CD14-positive monocyte (primary cell): Measurements from ENCODE around the gene CAPN11. TPM values are rescaled to one million over a fixed set of nuclear protein-coding genes. Genes with fewer than 3 reads are reported as not detected.

Experiments
- DNase-seq, 3 donors: peaks; one replicate each; pipeline ENCODE4 v3.0.0-alpha.2; 2011 to 2022
- H2AFZ ChIP-seq: 2 replicates; pipeline ENCODE4 v1.6.0; 2012; ENCODE audit warnings: mild to moderate bottlenecking, low read depth, low read length, inconsistent platforms; ENCODE audit not compliant: insufficient read depth, poor library complexity, severe bottlenecking
- H3K27ac ChIP-seq, 2 donors: 1 replicate in 1 of 2; 2 replicates in 1 of 2; pipeline ENCODE4 v1.5.1; 2012 to 2013; ENCODE audit warnings: low read length in 2 of 2, control low read depth in 1 of 2, inconsistent platforms in 1 of 2, low read depth in 1 of 2, mild to moderate bottlenecking in 1 of 2
- H3K27me3 ChIP-seq, 2 donors: one replicate each; pipeline versions ENCODE4 v1.6.0 to v1.6.1; 2011 to 2013; ENCODE audit warnings: low read length in 2 of 2; ENCODE audit not compliant: control insufficient read depth in 2 of 2, insufficient read depth in 2 of 2
- H3K36me3 ChIP-seq, 2 donors: replicated peaks in 1 of 2; 1 replicate in 1 of 2; 2 replicates in 1 of 2; pipeline versions ENCODE4 v1.5.1 to v1.6.1; 2012 to 2013; ENCODE audit warnings: low read length in 2 of 2, control low read depth in 1 of 2, inconsistent platforms in 1 of 2, mild to moderate bottlenecking in 1 of 2; ENCODE audit not compliant: insufficient read depth in 2 of 2, control insufficient read depth in 1 of 2
- H3K4me1 ChIP-seq, 2 donors: 1 replicate in 1 of 2; 2 replicates in 1 of 2; pipeline versions ENCODE4 v1.5.1 to v1.6.1; 2012 to 2013; ENCODE audit warnings: low read length in 2 of 2, control low read depth in 1 of 2, inconsistent platforms in 1 of 2, mild to moderate bottlenecking in 1 of 2, moderate library complexity in 1 of 2; ENCODE audit not compliant: insufficient read depth in 2 of 2, control insufficient read depth in 1 of 2
- H3K4me2 ChIP-seq: replicated peaks from 2 replicates; pipeline ENCODE3; 2012; ENCODE audit warnings: low read length, moderate library complexity, mild to moderate bottlenecking; ENCODE audit not compliant: poor library complexity, severe bottlenecking; ENCODE audit errors: extremely low read depth
- H3K4me3 ChIP-seq, 3 experiments: fragments of 200-600 bp in 1 of 3; sonication (generic) in 1 of 3; replicated peaks in 1 of 3; 1 replicate in 2 of 3; 2 replicates in 1 of 3; pipeline ENCODE4 v1.5.1; 2011 to 2013; ENCODE audit warnings: low read length in 3 of 3, mild to moderate bottlenecking in 3 of 3, control low read depth in 2 of 3, low read depth in 2 of 3, inconsistent platforms in 1 of 3, moderate library complexity in 1 of 3
- H3K79me2 ChIP-seq: 2 replicates; pipeline ENCODE4 v1.6.0; 2012; ENCODE audit warnings: mild to moderate bottlenecking, control low read depth, inconsistent platforms, low read length, moderate library complexity; ENCODE audit not compliant: insufficient read depth
- H3K9ac ChIP-seq: 2 replicates; pipeline ENCODE4 v1.6.0; 2017; ENCODE audit warnings: low read length, mild to moderate bottlenecking; ENCODE audit not compliant: insufficient read depth, poor library complexity, severe bottlenecking
- H3K9me3 ChIP-seq, 2 donors: replicated peaks in 1 of 2; 1 replicate in 1 of 2; 2 replicates in 1 of 2; pipeline versions ENCODE4 v1.5.1 to v1.6.1; 2012 to 2013; ENCODE audit warnings: low read length in 2 of 2, control low read depth in 1 of 2; ENCODE audit not compliant: control insufficient read depth in 1 of 2, insufficient read depth in 1 of 2
- H4K20me1 ChIP-seq: 2 replicates; pipeline ENCODE4 v1.6.0; 2012; ENCODE audit warnings: mild to moderate bottlenecking, low read length, control low read depth, moderate library complexity; ENCODE audit not compliant: insufficient read depth
- H3K27ac Mint-ChIP-seq, 7 donors: one replicate each; pipeline ENCODE4 v1.8.0; 2020; ENCODE audit warnings: mild to moderate bottlenecking in 7 of 7, mixed read lengths in 7 of 7, moderate library complexity in 6 of 7, inconsistent platforms in 2 of 7
- H3K27me3 Mint-ChIP-seq, 3 donors: one replicate each; pipeline ENCODE4 v1.8.0; 2021 to 2022; ENCODE audit warnings: low read depth in 3 of 3, mild to moderate bottlenecking in 3 of 3, mixed read lengths in 3 of 3, moderate library complexity in 3 of 3, inconsistent platforms in 1 of 3
- H3K36me3 Mint-ChIP-seq, 2 donors: one replicate each; pipeline ENCODE4 v1.8.0; 2020; ENCODE audit warnings: mixed read lengths in 2 of 2, inconsistent platforms in 1 of 2, mild to moderate bottlenecking in 1 of 2
- H3K4me1 Mint-ChIP-seq: one replicate; pipeline ENCODE4 v1.8.0; 2020; ENCODE audit warnings: mild to moderate bottlenecking, mixed read lengths
- H3K4me3 Mint-ChIP-seq, 2 donors: one replicate each; pipeline ENCODE4 v1.8.0; 2020; ENCODE audit warnings: mild to moderate bottlenecking in 2 of 2, mixed read lengths in 2 of 2, moderate library complexity in 1 of 2
- H3K9me3 Mint-ChIP-seq, 7 donors: one replicate each; pipeline ENCODE4 v1.8.0; 2020 to 2022; ENCODE audit warnings: mixed read lengths in 7 of 7, mild to moderate bottlenecking in 6 of 7, moderate library complexity in 6 of 7, inconsistent platforms in 2 of 7
- CTCF ChIP-seq: fragments of 200-600 bp; IDR thresholded peaks from one replicate; pipeline ENCODE4 v1.8.0; 2022; ENCODE audit warnings: antibody characterized with exemption, mild to moderate bottlenecking
- WGBS: methylation state at CpG from one replicate; pipeline ENCODE4 v1.1.5; 2013; ENCODE audit warnings: missing lambda C conversion rate; ENCODE audit not compliant: insufficient coverage; 5-methylcytosine and 5-hydroxymethylcytosine counted together
- intact Hi-C, 2 donors: fragments of 100-400 bp; cut with micrococcal nuclease; formaldehyde crosslinking; loops; one replicate each; pipeline versions ENCODE4 v1.15.0 to v1.15.1; 2023
- polyA plus RNA-seq, 3 donors: library from polyadenylated mRNA; depleted of rRNA in 1 of 3; unstranded in 2 of 3; stranded (reverse) in 1 of 3; fragments of 300-500 nt in 2 of 3; fragments of >200 nt in 1 of 3; fragmentation: Illumina TruSeq in 2 of 3; gene quantifications; 1 replicate in 2 of 3; 2 replicates in 1 of 3; pipeline ENCODE4 v1.2.3, GENCODE V29; 2012 to 2021

The CAPN11 gene
- polyA plus RNA-seq, 3 donors = 0.11 TPM; not detected in 2

- Histone ChIP-seq H3K9ac (no peak overlapping the region), H3K4me3 (peak overlapping the region; percentile 5 to 78 (median 52)), H3K36me3 (no peaks in the 10 kb centered on the region), H3K27ac (no peak overlapping the region), H2AFZ (peak overlapping the region; percentile 78), H3K9me3 (no peaks in the 10 kb centered on the region), H3K4me2 (peak overlapping the region; percentile 91), H3K79me2 (peaks cover 12% of the 10 kb centered on the region), H4K20me1 (peaks cover 11% of the 10 kb centered on the region), H3K27me3 (peaks cover 0 to 7% of the 10 kb centered on the region in 2 donors), H3K4me1 (peaks cover 74 to 79% of the 10 kb centered on the region in 2 donors)
- no peak for TF ChIP-seq CTCF
- H3K4me1 Mint-ChIP-seq = peaks cover 72% of the 10 kb centered on the region
- peaks cover 0 to 4% of the 10 kb centered on the region in 2 donors for H3K36me3 Mint-ChIP-seq
- H3K27ac Mint-ChIP-seq = peak overlapping the region in 5 of 7 donors; percentile 18 to 88 (median 56)
- H3K27me3 Mint-ChIP-seq = peaks cover 5 to 17% (median 8%) of the 10 kb centered on the region in 3 donors
- peaks cover 0 to 2% (median 0%) of the 10 kb centered on the region in 7 donors for H3K9me3 Mint-ChIP-seq
- DNase-seq = no peak
- 100% methylated on average over 4 of the region's 28 CpGs for WGBS
- intact Hi-C loops = loop anchor here (2.0 to 5.0 kb wide), 3 partner anchors 17 to 93 kb away; partner anchors contain the start of genes SLC35B2 (in 2 of the 2), MRPL14 (in 1 of the 2) and TMEM63B (in 1 of the 2)
- peak overlapping the region; percentile 80 to 86 for H3K4me3 Mint-ChIP-seq
These were observed 61.5 kb downstream of the CAPN11 start for GRCh38 chr6:44219815-44220784.

GRCh38 chr6:44220913-44221290, 62.3 kb downstream of the CAPN11 start:
- WGBS = 90% methylated on average over 2 of the region's 4 CpGs
- H3K4me1 Mint-ChIP-seq = peaks cover 78% of the 10 kb centered on the region
- H3K27me3 Mint-ChIP-seq = peaks cover 5 to 17% (median 8%) of the 10 kb centered on the region in 3 donors
- H3K36me3 ChIP-seq = no peaks in the 10 kb centered on the region
- H2AFZ ChIP-seq = no peak overlapping the region
- H3K9me3 ChIP-seq = no peaks in the 10 kb centered on the region
- H3K79me2 ChIP-seq = peaks cover 15% of the 10 kb centered on the region
- H3K27ac Mint-ChIP-seq = peak overlapping the region in 4 of 7 donors; percentile 5 to 94 (median 71)
- peaks cover 11% of the 10 kb centered on the region for H4K20me1 ChIP-seq
- no peak overlapping the region for H3K9ac ChIP-seq
- peak overlapping the region; percentile 1 to 57 for H3K4me3 Mint-ChIP-seq
- intact Hi-C loops = loop anchor here (2.0 to 5.0 kb wide), 3 partner anchors 16 to 94 kb away; partner anchors contain the start of genes SLC35B2 (in 2 of the 2), MRPL14 (in 1 of the 2) and TMEM63B (in 1 of the 2)
- peaks cover 0 to 6% of the 10 kb centered on the region in 2 donors for H3K36me3 Mint-ChIP-seq
- H3K4me3 ChIP-seq = no peak overlapping the region
- no peak for TF ChIP-seq CTCF
- H3K4me1 ChIP-seq = peaks cover 79 to 85% of the 10 kb centered on the region in 2 donors
- H3K4me2 ChIP-seq = no peak overlapping the region
- H3K27me3 ChIP-seq = peaks cover 0 to 7% of the 10 kb centered on the region in 2 donors
- no peak overlapping the region for H3K27ac ChIP-seq
- H3K9me3 Mint-ChIP-seq = peaks cover 0 to 2% (median 0%) of the 10 kb centered on the region in 7 donors
- DNase-seq = no peak
